ENCODE results near the gene TUBD1.

DNA sequence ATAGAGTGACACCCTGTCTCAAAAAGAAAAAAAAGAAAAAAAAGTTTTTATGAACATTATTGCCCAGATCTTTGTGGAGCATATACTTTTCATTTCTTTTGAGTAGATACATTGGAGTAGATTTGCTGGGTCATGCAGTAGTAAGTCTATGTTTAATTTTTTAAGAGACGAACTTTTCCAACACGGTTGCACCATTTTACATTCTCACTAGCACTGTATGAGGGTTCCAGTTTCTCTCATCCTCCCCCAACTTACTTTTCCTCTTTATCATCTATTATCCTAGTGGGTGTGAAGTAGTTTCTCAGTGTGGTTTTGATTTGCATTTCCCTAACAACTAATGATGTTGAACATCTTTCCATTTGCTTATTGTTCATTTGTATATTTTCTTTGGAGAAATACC is 10.7 kb upstream of the TUBD1 start:
- TF ChIP-seq POLR2A (IDR thresholded peaks at IDR 0.05; ENCODE audit: low read depth, low read length) (no peak), TAF1 (IDR thresholded peaks at IDR 0.05; ENCODE audit: borderline replicate concordance, low read depth, low read length) (no peak), POLR2AphosphoS5 (IDR thresholded peaks at IDR 0.05; ENCODE audit: low read depth, low read length) (no peak)

Data from GM12892 (cell line).